Renal cortex interstitium (tissue), 11 donors: ENCODE data around the gene CCDC146. TPM values are rescaled to one million over a fixed set of nuclear protein-coding genes. Genes with fewer than 3 reads are reported as not detected.
"Not testable (repeated sequence)": the region's sequence is repeated elsewhere in the genome, so short reads cannot be mapped to it uniquely, and the experiment has no call there.

ENCODE experiments used
- DNase-seq, 11 donors: peaks; one replicate each; pipeline ENCODE4 v3.0.0-alpha.2; 2013; ENCODE audit warnings: low read depth in 9 of 11, low spot score in 4 of 11; ENCODE audit errors: extremely low read depth in 1 of 11
- polyA plus RNA-seq, 3 donors: library from polyadenylated mRNA; unstranded; fragments of 120-200 nt; gene quantifications; one replicate each; pipeline ENCODE4 v1.2.1, GENCODE V29; 2013; ENCODE audit not compliant: insufficient read length in 3 of 3

The CCDC146 gene
- polyA plus RNA-seq, 3 donors, result 20.4 to 34.4 (median 24.1) TPM

DNA sequence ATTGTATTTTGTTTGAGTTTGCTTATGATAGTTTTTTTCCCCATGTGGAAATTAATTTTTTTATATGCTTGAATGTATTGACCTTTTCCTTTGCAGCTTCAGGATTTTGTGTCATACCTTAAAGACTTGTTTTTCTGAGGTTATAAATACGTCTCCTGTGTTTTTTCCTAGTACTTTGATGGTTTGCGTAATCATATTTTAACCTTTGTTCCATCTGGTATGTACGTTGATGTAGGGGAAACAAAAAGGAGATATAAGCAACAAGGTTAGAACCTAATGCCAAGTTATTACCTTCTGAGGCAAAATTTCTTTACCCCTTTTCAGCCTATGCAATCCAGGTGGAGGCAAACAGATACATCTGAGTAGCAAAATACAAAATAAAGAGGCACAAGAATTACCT lies 59.3 kb downstream of the CCDC146 start:
- DNase-seq, result no peak

DNA sequence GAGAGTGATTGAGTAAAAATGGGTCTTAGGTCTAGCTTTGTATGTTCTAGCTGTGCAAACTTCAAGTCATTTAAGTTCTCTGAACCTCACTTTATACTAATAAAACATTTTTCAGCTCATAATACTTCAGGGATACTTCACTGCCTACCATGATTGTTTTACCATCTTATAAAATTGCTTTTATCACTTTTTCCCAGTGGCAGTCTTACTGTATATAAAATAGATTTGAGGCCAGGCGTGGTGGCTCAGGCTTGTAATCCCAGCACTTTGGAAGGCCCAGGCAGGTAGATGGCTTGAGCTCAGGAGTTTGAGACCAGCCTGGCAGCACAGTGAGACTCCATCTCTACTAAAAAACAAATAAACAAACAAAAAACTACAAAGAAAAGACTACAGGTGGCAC lies 59.8 kb downstream of the CCDC146 start:
- no peak for DNase-seq

DNA sequence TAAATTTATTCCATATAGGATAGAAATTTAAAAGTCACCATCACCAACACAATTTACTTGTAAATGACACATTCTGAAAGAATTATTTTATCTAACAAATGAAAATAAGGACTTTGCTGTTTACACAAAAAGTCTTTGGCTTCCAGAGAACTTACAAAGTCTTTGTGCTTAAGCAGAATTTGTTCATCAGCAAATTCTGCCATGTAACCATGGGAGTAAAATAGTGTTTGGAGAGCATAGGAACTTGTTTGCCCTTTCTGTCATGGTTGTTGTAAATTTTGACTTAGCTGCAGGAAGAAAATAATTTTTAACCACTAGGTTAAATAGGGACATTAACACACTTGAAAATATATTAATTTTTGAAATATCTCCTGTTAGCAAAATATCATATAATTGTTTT lies 62.0 kb downstream of the CCDC146 start:
- DNase-seq, result peak in 1 of 11 donors; percentile 9

DNA sequence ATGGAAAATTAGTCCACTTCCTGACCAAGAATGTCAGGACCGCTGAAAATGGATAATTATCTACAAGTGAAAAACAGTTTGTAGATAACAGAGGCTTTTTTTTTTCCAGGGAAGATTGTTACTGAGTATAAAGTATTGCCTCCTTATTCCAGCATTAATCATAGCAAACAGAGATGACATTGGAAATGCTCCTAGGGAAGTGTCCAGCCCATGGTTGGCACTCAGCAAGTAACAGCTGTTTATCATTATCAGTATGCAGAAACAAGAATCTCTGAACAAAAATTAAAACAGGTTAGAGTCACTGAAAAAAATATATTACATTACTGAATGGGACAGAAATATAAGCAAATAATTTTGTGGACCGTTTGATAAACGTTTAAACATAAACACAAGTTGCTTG lies 62.6 kb downstream of the CCDC146 start:
- no peak for DNase-seq

DNA sequence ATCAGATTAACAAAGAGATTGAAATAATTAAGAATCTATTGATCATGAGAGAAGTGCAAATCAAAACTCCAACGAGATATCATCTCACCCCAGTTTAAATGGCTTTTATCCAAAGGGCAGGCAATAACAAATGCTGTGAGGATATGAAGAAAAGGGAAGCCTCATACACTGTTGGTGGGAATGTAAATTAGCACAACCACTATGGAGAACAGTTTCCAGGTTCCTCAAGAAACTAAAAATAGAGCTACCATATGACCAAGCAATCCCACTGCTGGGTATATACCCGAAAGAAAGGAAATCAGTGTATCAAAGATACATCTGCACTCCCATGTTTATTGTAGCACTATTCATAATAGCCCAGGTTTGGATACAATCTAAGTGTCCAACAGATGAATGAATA lies 63.5 kb downstream of the CCDC146 start:
- no peak for DNase-seq

GRCh38 chr7:77188731-77189437 lies 66.5 kb downstream of the CCDC146 start:
- no peak for DNase-seq

GRCh38 chr7:77197141-77197540 lies 74.7 kb downstream of the CCDC146 start:
- DNase-seq, result no peak

DNA sequence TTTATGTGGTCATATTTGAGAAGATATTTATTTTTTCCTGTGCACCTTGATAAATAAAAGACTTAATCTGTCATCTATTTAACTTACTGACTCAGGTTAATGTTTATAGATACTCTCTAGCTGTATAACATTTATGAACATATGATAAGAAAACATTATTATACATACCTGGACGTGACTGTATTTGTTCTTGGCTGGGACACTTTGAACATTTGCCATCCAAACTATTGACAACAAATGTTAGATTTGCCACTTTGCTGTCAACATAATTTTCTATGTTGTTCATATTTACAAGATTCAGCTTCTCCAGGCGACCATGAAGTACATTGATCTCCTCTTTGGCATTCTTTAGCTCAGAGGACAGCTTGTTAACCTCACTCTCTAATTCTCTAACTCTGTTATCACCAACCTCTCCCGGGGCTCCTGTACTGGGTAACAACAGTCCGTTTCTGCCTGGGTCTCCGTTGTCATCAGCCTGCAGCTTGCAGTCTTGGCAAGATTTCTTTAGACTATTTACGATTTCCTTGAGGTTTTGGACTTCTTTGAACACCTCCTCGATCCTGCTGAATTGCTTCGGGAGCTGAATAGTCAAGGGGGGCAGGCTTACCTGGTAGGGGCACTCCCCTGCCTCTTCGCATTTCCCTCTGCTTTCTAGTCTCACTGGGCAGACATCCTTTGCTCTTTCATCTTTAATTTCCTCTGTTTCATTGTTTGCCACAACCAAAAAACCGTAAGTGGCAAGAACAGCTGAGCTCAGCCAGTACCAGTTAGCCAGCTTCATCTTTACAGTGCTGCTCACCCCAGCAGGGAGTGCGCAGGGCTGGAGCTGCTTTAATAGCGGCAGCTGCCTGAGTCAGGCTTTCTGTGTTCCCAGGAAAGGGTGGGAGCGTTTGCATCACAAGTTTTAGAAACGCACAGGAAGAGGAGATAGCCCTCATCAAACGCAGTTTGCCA lies 76.9 kb downstream of the CCDC146 start, which contains the start of gene FGL2:
Gene FGL2 (minus strand): TSS at position 807 of the 954 bp plus-strand sequence. CDS start 26 bp downstream, at position 781.
- peak in 3 of 11 donors; percentile 10 to 26 (median 18) for DNase-seq

DNA sequence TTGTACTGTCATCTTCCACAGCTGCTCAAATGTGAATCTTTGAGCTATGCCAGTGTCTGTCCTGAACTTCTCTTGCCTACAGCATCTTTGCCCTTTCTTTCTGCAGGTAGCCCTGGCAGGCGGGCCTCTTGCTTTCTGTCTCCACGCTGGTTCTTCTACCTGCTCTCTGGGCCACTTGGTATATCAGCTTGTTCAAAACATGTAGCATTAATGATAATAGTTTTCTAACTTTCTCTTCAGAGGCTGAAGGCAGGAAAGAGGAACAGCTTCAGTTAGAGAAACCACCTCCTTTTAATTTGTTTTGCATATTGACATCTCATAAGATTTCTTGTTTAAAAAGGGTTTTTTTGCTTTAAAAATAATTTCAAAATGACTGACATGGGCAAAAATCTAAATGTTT lies 78.1 kb downstream of the CCDC146 start:
- no peak for DNase-seq

DNA sequence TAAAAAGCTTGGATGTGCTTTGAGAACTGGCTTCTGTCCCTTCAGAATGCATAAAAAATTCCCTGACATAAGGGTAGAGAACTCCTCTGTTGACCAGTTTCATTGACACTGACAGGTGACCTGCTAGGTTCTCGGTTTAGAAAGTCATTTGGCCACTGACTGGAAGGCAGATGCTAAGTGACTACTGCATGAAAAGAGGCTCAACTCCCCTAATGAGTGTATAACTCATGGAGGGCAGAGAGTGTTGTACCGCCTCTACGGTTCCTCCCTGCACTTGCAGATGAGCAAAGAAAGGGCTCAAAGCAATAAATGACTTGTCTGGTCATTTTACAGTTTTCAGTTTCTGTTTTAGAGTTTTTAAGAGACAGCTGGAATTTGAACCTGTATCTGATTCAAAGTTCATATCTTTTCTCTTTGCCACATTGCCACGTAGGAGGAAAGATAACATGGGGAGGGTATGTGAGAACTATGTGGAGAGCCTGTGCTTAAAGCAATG lies 80.1 kb downstream of the CCDC146 start:
- DNase-seq, result no peak

DNA sequence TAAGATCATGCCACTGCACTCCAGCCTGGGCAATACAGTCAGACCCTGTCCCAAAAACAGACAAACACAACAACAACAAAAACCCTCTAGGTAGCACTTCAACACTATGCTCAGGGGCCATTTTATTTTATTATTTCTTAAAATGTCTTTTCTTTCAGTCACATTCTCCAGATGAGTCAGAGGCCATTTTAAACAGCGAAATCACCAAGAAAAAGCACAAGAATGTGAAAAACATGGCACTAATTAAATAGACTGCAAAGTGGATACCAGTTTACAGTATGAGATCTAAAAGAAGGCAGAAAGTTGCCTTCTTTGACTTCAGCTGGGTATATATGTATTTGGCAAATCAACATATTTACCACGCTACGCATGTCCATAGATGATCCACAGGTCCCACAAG lies 83.3 kb downstream of the CCDC146 start:
- no peak for DNase-seq

- DNase-seq, result no peak
Observed at GRCh38 chr7:77208416-77208815, 86.0 kb downstream of the CCDC146 start.

DNA sequence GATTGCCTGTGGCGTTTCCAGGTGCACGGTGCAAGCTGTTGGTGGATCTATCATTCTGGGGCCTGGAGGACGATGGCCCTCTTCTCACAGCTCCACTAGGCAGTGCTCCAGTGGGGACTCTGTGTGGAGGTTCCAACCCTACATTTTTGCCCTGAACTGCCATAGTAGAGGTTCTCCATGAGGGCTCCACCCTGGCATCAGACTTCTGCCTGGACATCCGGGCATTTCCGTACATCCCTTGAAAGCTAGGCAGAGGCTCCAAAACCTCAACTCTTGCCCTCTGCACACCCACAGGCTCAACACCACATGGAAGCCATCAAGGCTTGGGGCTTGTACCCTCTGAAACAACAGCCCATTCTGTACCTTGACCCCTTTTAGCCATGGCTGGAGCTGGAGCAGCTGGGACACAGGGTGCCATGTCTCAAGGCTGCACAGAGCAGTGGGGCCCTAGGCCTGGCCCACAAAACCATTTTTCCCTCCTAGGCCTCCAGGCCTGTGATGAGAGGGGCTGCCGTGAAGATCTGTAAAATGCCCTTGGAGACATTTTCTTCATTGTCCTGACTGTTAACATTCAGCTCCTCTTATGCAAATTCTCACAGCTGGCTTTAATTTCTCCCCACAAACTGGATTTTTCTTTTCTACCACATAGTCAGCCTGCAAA lies 87.2 kb downstream of the CCDC146 start:
- DNase-seq, result no peak

GRCh38 chr7:77216181-77216845 lies 93.9 kb downstream of the CCDC146 start:
- peak in 2 of 11 donors; percentile 22 to 31 for DNase-seq

- DNase-seq, result no peak
Observed at GRCh38 chr7:77217474-77218185, 95.2 kb downstream of the CCDC146 start.

DNA sequence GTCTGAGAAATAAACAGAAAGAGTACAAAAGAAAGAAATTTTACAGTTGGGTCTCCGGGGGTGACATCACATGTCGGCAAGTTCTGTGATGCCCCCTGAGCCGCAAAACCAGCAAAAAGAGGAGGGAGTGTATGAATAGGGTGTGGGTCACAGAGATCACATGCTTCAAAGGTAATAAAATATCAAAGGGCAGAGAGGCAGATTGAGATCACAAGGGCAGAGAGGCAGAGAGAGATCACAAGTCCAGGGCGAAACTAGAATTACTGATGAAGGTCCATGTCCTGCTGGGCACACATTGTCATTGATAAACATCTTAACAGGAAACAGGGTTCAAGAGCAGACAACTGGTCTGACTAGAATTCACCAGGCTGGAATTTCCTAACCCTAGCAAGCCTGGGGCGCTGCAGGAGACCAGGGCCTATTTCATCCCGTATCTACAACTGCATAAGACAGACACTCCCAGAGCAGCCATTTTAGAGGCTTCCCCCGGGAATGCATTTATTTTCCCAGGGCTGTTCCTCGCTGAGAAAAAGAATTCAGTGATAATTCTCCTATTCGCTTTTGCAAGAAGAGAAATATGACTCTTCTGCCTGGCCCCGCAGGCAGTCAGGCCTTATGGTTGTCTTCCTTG lies 97.4 kb downstream of the CCDC146 start:
- DNase-seq, result not testable (repeated sequence)

DNA sequence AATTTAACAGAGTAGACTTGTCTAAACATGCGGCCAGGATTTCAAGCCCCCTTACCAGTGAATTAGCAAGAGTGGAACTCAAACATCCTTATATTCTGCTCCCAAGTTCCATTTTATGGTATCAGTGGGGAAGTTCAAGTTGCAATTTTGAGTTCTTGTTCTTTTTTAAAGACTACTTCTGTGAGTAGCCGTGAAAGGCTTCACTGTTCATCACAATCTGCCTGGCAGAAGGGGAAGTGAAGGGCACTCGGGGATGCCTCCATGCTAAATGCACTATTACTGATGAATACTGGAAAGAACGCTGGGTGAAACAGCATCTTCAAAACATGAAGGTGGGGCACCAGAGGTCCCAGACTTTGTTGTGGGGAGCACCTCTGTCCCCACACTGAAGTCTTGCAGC lies 99.7 kb downstream of the CCDC146 start:
- no peak for DNase-seq

DNA sequence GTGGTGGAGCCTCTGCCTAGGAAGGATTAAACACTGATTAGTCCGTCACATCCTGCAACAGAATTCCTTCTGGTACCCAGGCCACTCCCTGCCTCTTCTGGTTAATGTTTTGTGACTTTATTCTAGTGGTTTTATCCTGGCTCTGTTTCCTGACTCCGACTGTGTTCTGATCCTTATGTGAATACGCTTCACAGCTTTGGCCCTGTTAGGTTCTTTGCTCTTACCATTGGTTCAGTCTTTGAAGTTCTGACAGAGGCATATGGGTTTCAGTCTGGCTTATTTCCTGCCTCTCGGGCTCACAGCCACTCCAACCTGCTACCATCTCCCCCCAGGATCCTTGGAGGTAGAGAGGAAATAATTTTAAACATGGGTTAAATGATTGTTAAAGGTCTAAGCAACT lies 100.4 kb downstream of the CCDC146 start:
- no peak for DNase-seq
